Measurements from ENCODE around the gene S100A10. TPM values are rescaled to one million over a fixed set of nuclear protein-coding genes. Genes with fewer than 3 reads are reported as not detected.

S100A10 gene
- total and polyA plus RNA-seq, 4 donors, result 7.0 to 99.5 (median 35.4) TPM

DNA sequence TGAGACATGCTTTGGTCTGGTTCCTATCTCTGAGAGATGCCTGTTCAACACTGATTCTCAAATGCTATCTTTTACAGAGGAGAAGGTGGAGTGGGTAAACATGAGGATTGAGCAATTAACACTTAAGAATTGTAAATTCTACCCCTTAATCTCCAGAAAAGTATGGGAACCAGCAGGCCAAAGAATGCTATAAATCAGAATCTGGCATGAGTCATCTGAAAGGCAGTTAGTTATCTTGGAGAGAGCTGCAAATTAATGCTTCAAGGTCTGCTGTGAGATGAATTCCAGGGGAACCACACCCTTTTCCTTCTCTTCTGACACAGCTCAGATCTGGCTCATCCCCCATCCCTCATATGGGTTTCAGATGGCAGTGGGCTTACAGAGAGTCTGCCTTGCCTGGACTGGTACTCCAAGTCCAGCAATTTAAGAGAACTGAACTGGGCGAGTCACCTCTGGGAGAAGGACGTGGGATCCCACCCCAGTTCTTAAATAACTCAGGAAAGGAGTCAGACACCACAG lies 5.2 kb downstream of the S100A10 start (continued):
- no peak for TF ChIP-seq REST (IDR thresholded peaks at IDR 0.05)
- TF ChIP-seq TAF1 (conservative IDR thresholded peaks at IDR 0.05), result no peak
- TF ChIP-seq NR2F2 (IDR thresholded peaks at IDR 0.05), result no peak

DNA sequence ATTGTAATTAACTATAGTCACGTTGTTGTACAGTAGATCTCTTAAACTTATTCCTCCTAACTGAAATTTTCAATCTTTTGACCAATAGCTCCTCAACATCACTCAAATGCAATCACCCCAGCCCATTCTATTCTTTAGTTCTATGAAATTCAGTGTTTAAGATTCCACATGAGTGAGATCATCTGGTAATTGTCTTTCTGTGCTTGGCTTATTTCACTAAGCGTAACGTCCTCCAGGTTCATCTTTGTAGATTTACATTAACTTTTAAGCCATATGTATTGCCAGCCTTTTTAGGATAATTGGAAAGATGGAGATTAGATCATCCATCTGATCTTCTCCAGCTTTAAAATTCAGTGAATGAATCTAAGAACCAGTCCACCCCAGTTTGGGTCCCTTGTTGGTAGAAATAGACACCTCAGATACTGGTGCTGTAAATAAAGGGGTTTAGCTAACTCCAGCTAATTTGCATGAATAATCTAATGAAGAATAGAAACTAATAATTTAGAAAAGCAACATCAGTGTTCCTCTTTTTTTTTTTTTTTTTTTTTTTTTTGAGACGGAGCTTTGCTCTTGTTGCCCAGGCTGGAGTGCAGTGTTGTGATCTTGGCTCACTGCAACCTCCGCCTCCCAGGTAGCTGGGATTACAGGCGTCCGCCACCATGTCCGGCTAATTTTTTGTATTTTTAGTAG lies 7.0 kb downstream of the S100A10 start:
- TF ChIP-seq HNF4A (conservative IDR thresholded peaks at IDR 0.05) (no peak), FOXA2 (IDR thresholded peaks at IDR 0.05) (no peak), NR2F2 (IDR thresholded peaks at IDR 0.05) (no peak)
- no peak overlapping the region for H3K4me3 ChIP-seq (ENCODE audit: low read depth in 1 of 3, low read length in 3 of 3)
- 97% methylated on average over 8 of the region's 8 CpGs for WGBS
- H3K9me3 ChIP-seq (ENCODE audit: control insufficient read depth in 4 of 4, low read length in 3 of 4), result no peaks in the 10 kb centered on the region
- DNase-seq (ENCODE audit: low spot score), result no peak
- no peaks in the 10 kb centered on the region for H3K27me3 ChIP-seq (ENCODE audit: control insufficient read depth in 4 of 4, insufficient read depth in 4 of 4, low read length in 3 of 4)
- peaks cover 0 to 26% (median 11%) of the 10 kb centered on the region in 4 donors for H3K36me3 ChIP-seq (ENCODE audit: control insufficient read depth in 4 of 4, insufficient read depth in 3 of 4, low read depth in 1 of 4, low read length in 3 of 4)
- no peak overlapping the region for H3K27ac ChIP-seq (ENCODE audit: low read depth in 1 of 2, low read length in 2 of 2)
- H3K9ac ChIP-seq (ENCODE audit: low read depth in 1 of 2, low read length in 2 of 2), result no peak overlapping the region
- peaks cover 0 to 23% (median 18%) of the 10 kb centered on the region in 4 donors for H3K4me1 ChIP-seq (ENCODE audit: control insufficient read depth in 4 of 4, insufficient read depth in 4 of 4, low read length in 3 of 4)

DNA sequence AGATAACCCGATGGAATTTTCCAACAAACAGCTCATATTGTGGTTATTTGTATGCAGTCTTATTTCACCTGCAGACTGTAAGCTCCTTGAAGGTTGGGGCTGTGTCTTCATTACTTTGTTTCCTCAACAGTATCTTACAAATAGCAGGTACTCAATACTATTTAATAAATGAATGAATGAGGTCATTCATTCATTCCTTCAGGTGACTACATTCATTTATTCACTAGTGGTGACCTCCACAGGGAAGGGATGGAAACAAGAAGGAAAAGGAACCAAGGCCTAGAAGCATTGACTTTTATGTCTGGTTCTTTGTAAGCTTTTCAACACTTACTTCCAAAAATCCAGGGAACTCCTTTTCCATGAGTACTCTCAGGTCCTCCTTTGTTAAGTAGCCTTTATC lies 7.9 kb downstream of the S100A10 start:
- peaks cover 0 to 14% (median 9%) of the 10 kb centered on the region in 4 donors for H3K4me1 ChIP-seq (ENCODE audit: control insufficient read depth in 4 of 4, insufficient read depth in 4 of 4, low read length in 3 of 4)
- WGBS, result 91% methylated on average over 1 of the region's 1 CpG

GRCh38 chr1:151985270-151985669 lies 8.4 kb downstream of the S100A10 start:
- Histone ChIP-seq H3K9ac (ENCODE audit: low read depth in 1 of 2, low read length in 2 of 2) (no peak overlapping the region), H3K4me3 (ENCODE audit: low read depth in 1 of 3, low read length in 3 of 3) (no peak overlapping the region), H3K27me3 (ENCODE audit: control insufficient read depth in 4 of 4, insufficient read depth in 4 of 4, low read length in 3 of 4) (no peaks in the 10 kb centered on the region), H3K9me3 (ENCODE audit: control insufficient read depth in 4 of 4, low read length in 3 of 4) (no peaks in the 10 kb centered on the region), H3K27ac (ENCODE audit: low read depth in 1 of 2, low read length in 2 of 2) (no peak overlapping the region), H3K4me1 (ENCODE audit: control insufficient read depth in 4 of 4, insufficient read depth in 4 of 4, low read length in 3 of 4) (peaks cover 0 to 9% (median 4%) of the 10 kb centered on the region in 4 donors), H3K36me3 (ENCODE audit: control insufficient read depth in 4 of 4, insufficient read depth in 3 of 4, low read depth in 1 of 4, low read length in 3 of 4) (peaks cover 0 to 26% (median 15%) of the 10 kb centered on the region in 4 donors)
- no peak for TF ChIP-seq HNF4G (IDR thresholded peaks at IDR 0.05)
- TF ChIP-seq TAF1 (conservative IDR thresholded peaks at IDR 0.05), result no peak
- TF ChIP-seq EGR1 (IDR thresholded peaks at IDR 0.05; ENCODE audit: low read depth in 2 of 2), result no peak
- WGBS, result 94% methylated on average over 2 of the region's 2 CpGs
- no peak for DNase-seq (ENCODE audit: low spot score)

More for the DNA sequence above, 7.9 kb downstream of the S100A10 start:
- peaks cover 0 to 26% (median 15%) of the 10 kb centered on the region in 4 donors for H3K36me3 ChIP-seq (ENCODE audit: control insufficient read depth in 4 of 4, insufficient read depth in 3 of 4, low read depth in 1 of 4, low read length in 3 of 4)
- no peak overlapping the region for H3K9ac ChIP-seq (ENCODE audit: low read depth in 1 of 2, low read length in 2 of 2)
- no peak for DNase-seq (ENCODE audit: low spot score)
- no peaks in the 10 kb centered on the region for H3K27me3 ChIP-seq (ENCODE audit: control insufficient read depth in 4 of 4, insufficient read depth in 4 of 4, low read length in 3 of 4)
- no peak for TF ChIP-seq TAF1 (conservative IDR thresholded peaks at IDR 0.05)
- H3K9me3 ChIP-seq (ENCODE audit: control insufficient read depth in 4 of 4, low read length in 3 of 4), result no peaks in the 10 kb centered on the region
- H3K4me3 ChIP-seq (ENCODE audit: low read depth in 1 of 3, low read length in 3 of 3), result no peak overlapping the region
- no peak overlapping the region for H3K27ac ChIP-seq (ENCODE audit: low read depth in 1 of 2, low read length in 2 of 2)
